ENCODE measurements around the gene LPP.

The LPP gene

DNA sequence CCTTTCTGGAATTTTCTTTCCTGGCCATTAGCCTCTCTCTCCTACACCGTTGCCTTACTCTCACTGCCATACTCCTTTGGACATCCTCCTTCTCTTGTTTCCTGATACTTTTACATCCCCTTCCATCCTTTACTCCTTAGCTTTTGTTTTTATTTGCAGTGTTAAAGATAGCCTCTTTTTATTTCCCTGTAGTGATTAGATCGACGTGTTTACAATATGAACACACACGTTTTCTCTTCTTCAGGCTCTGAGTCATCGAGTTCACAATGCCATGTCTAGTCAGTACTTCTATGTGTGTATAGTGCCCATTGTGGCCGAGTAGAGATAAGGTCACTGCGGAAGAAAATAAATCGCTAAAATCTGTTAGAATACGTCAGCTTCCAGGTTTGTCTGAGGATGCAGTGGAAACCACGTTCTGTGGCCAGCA is 208.5 kb downstream of the LPP start:
- Histone ChIP-seq H3K4me3 (ENCODE audit: low read depth, low read length) (no peak overlapping the region), H3K9me3 (no peaks in the 10 kb centered on the region), H3K27me3 (no peaks in the 10 kb centered on the region), H3K36me3 (no peaks in the 10 kb centered on the region), H3K4me1 (no peaks in the 10 kb centered on the region)
- no peak for DNase-seq
- TF ChIP-seq, protein P1, sequence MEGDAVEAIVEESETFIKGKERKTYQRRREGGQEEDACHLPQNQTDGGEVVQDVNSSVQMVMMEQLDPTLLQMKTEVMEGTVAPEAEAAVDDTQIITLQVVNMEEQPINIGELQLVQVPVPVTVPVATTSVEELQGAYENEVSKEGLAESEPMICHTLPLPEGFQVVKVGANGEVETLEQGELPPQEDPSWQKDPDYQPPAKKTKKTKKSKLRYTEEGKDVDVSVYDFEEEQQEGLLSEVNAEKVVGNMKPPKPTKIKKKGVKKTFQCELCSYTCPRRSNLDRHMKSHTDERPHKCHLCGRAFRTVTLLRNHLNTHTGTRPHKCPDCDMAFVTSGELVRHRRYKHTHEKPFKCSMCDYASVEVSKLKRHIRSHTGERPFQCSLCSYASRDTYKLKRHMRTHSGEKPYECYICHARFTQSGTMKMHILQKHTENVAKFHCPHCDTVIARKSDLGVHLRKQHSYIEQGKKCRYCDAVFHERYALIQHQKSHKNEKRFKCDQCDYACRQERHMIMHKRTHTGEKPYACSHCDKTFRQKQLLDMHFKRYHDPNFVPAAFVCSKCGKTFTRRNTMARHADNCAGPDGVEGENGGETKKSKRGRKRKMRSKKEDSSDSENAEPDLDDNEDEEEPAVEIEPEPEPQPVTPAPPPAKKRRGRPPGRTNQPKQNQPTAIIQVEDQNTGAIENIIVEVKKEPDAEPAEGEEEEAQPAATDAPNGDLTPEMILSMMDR (IDR thresholded peaks at IDR 0.05; ENCODE audit: low read depth, low read length) = 0 out of 2 replicates have a peak, but pooled peaks have one; percentile 15

DNA sequence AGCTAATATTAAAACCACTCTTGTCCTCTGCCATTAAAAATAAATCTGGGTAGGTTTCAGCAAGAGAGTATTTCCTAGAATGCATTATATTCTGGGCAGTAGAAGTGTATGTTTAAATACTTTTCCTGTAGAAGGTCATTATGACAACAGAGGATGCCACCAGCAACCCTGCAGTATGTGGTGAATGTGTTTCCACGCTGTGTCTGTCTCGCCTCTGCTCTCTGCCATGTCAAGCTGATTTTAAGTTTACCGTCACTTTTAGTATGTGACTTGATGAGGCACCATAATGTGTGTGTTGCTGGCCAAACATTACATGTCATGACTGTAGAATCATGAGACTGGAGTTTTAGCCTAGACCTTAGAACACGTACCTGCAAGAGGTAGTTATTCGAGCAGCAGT is 211.2 kb downstream of the LPP start:
- TF ChIP-seq, protein P1 (IDR thresholded peaks at IDR 0.05; ENCODE audit: low read depth, low read length) = no peak
- Histone ChIP-seq H3K36me3 (no peaks in the 10 kb centered on the region), H3K27me3 (no peaks in the 10 kb centered on the region), H3K9me3 (no peaks in the 10 kb centered on the region), H3K4me3 (ENCODE audit: low read depth, low read length) (no peak overlapping the region), H3K4me1 (no peaks in the 10 kb centered on the region)
- no peak for DNase-seq

DNA sequence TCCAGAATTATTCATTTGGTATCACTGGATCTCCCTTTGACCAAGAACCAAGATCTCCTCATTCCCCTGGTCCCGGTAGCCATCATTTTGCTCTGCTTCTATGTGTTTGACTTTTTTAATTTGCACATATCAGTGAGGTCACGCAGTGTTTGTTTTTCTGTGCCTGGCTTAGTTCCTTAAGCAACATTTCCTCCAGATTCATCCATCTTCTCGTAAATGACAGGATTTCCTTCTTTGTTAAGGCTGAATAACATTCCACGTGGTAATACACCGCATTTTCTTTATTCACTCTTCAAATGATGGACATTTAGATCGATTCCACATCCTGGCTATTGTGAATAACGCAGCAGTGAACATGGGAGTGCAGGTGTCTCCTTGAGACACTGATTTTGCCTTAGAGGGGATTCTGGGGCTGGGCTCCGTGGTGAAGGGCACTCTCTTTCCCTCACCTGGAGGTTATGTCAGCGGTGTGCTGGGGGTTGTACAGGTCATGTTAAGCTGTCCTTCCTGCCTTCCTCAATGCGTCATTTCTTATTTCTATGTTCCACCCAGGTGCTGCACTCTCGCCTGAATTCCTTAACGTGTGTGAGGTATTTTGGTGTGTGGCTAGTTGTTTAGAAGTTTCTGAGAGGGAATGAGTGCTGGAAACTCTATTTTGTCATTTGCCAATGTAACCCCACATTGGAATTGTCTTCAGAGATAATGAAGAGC is 212.2 kb downstream of the LPP start:
- no peak for DNase-seq
- H3K9me3 ChIP-seq = no peaks in the 10 kb centered on the region
- no peaks in the 10 kb centered on the region for H3K36me3 ChIP-seq
- H3K4me3 ChIP-seq (ENCODE audit: low read depth, low read length) = no peak overlapping the region
- H3K27me3 ChIP-seq = no peaks in the 10 kb centered on the region
- no peaks in the 10 kb centered on the region for H3K4me1 ChIP-seq
- TF ChIP-seq, protein P1 (IDR thresholded peaks at IDR 0.05; ENCODE audit: low read depth, low read length) = no peak

DNA sequence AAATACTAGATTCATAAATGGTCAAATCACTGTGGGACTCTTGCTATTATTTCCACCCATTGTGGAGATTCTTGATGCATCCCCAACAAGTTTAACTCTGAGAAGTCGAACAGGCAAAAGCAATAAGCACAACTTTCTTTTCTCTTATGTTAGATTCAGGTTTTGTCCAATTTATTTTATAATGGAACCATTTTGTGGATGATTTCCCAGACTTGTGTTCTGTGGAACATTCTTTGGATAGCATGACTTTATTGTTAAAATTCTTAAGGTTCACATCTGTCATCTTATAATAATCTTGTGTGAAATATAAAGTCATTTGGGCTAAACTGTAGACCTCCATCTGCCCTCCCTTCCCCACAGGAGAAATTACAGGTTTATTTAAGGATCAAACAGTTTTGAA is 213.7 kb downstream of the LPP start:
- Histone ChIP-seq H3K9me3 (no peaks in the 10 kb centered on the region), H3K27me3 (no peaks in the 10 kb centered on the region), H3K4me1 (no peaks in the 10 kb centered on the region), H3K36me3 (no peaks in the 10 kb centered on the region), H3K4me3 (ENCODE audit: low read depth, low read length) (no peak overlapping the region)
- TF ChIP-seq, protein P1 (IDR thresholded peaks at IDR 0.05; ENCODE audit: low read depth, low read length) = no peak
- no peak for DNase-seq

DNA sequence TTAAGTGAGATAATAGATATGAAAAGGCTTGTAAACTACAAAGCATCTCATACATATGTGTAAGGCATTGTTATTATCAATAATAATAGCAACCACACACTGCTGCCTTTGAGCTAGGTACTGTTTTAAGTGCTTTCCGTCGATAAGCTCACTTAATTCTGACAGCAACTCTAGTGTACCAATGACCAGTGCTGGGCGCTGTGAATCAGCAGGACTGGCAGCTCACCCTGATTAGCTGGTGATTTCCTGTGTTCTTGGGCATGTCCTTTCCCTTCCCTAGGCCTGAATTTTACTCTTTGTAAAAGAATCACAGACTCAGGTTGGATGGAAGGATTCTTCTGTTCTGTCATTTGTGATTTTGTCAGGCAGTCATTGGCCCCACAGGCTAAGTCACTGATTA is 215.6 kb downstream of the LPP start:
- no peaks in the 10 kb centered on the region for H3K4me1 ChIP-seq
- H3K9me3 ChIP-seq = no peaks in the 10 kb centered on the region
- TF ChIP-seq, protein P1 (IDR thresholded peaks at IDR 0.05; ENCODE audit: low read depth, low read length) = no peak
- no peaks in the 10 kb centered on the region for H3K27me3 ChIP-seq
- DNase-seq = no peak
- no peaks in the 10 kb centered on the region for H3K36me3 ChIP-seq
- no peak overlapping the region for H3K4me3 ChIP-seq (ENCODE audit: low read depth, low read length)

DNA sequence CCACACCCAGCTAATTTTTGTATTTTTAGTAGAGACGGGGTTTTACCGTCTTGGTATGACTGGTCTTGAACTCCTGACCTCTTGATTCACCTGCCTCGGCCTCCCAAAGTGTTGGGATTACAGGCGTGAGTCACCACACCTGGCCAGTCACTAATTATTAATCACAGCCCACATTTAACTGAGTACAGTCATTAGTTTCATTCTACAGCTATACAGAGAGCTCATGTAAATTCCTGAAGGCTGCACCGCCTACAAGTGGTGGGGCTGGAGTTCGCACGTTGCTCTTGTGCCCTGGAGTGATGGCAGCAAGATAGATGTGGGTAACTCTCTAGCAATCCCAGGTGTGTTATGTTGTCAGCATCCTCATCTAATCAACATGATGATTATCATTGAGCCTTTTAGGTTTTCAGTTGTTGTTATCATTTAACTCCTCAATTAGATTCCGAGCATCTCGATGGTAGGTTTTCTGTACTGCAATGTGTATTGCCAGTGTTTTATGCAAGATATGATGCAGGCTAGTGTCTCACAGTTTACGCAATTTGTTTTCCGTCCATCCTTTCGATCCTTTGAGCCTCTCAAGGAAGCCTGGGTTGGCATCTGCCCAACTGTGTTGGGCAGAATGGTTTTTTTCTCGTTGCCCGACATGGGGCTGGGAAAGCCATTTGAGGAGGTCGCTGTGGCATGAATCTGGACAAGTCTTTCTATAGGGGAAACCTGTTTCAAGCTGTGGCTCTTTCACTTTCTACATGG is 216.3 kb downstream of the LPP start:
- H3K4me3 ChIP-seq (ENCODE audit: low read depth, low read length) = no peak overlapping the region
- DNase-seq = no peak
- H3K27me3 ChIP-seq = no peaks in the 10 kb centered on the region
- H3K4me1 ChIP-seq = no peaks in the 10 kb centered on the region
- TF ChIP-seq, protein P1 (IDR thresholded peaks at IDR 0.05; ENCODE audit: low read depth, low read length) = no peak
- no peaks in the 10 kb centered on the region for H3K36me3 ChIP-seq
- H3K9me3 ChIP-seq = no peaks in the 10 kb centered on the region

All from BE2C (cell line).